ENCODE results near the gene DEAF1.
A peak's percentile ranks its signal among the peaks of the same experiment; 100 is the strongest.

The DEAF1 gene

DNA sequence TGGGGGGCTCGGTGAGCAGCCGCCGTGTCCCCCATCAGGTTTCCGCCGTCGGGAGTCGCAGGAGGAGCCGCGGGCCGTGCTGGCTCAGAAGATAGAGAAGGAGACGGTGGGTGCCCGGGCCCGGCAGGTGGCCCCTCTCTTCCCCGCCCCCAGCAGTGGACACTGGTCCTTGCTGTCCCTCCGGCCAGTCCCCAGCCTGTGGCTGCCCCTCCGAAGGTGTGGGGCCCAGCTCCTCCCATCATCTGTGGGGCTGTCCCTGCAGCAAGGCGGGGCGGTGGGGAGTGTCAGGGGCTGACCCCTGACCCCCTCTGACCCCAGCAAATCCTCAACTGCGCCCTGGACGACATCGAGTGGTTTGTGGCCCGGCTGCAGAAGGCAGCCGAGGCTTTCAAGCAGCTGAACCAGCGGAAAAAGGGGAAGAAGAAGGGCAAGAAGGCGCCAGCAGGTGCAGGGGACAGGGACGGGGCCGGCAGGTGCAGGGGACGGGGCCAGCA is 26.3 kb upstream of the DEAF1 start:
- DNase-seq (ENCODE audit: low read depth in 2 of 2) = no peak

DNA sequence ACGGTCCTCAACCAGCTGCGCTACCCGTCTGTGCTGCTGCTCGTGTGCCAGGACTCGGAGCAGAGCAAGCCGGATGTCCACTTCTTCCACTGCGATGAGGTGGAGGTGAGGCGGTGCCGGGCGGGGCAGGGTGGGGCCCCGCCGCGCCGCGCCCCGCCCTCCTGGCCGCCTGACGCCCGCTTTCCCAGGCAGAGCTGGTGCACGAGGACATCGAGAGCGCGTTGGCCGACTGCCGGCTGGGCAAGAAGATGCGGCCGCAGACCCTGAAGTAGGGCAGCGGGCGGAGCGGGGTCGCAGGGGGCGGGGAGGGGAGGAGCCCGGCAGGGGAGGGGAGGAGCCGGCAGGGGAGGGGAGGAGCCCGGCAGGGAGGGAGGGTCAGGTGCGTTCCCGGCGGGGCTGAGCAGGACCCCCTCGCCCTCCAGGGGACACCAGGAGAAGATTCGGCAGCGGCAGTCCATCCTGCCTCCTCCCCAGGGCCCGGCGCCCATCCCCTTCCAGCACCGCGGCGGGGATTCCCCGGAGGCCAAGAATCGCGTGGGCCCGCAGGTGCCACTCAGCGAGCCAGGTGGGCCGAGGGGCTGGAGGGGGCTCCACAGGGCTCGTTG is 25.7 kb upstream of the DEAF1 start:
- peak in 1 of 2 donors; percentile 42 for DNase-seq (ENCODE audit: low read depth in 2 of 2)

- no peak for DNase-seq (ENCODE audit: low read depth in 2 of 2)
Observed at GRCh38 chr11:720017-720641, 25.1 kb upstream of the DEAF1 start.

DNA sequence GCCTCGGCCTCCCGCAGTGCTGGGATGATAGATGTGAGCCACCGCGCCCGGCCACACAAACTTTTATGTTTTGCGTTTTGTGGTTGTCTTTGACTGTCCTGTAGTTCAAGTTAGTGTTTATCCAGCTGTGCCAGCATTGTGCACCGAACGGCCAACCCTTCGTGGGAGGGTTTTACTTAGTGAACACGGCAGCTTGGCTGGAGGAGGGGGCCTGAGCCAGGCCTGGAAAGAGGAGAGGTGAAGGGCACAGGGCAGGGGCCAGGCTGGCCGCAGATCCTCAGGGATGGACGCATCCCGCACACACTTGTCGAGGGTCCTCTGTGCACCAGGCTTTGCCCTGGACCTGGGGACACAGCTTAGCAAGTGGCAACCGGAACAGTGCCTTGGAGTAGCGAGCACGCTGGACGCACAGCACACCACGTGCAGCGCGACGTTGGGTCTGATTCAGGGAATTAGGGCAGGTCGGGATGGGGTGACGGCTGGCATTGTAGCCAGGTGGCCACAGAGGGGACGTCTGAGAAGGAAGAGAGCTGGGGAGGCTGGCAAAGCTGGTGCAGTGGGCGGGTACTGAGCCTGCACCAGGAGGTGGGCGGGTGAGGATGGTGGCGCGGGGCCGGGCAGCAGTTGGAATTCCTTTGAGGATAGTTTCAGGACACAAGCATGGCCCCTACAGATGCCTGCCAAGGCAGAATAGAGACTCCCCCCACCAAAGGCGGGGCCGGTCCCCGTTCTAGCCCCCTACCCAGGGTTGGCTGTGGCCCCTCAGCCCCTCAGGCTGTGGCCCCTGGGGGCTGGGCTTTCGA is 24.4 kb upstream of the DEAF1 start:
- DNase-seq (ENCODE audit: low read depth in 2 of 2) = no peak

GRCh38 chr11:714436-714835 is 19.4 kb upstream of the DEAF1 start:
- DNase-seq (ENCODE audit: low read depth in 2 of 2) = no peak

GRCh38 chr11:709109-709997 is 14.3 kb upstream of the DEAF1 start:
- DNase-seq (ENCODE audit: low read depth in 2 of 2) = no peak

- no peak for DNase-seq (ENCODE audit: low read depth in 2 of 2)
Observed at GRCh38 chr11:708511-708910, 13.5 kb upstream of the DEAF1 start.

DNA sequence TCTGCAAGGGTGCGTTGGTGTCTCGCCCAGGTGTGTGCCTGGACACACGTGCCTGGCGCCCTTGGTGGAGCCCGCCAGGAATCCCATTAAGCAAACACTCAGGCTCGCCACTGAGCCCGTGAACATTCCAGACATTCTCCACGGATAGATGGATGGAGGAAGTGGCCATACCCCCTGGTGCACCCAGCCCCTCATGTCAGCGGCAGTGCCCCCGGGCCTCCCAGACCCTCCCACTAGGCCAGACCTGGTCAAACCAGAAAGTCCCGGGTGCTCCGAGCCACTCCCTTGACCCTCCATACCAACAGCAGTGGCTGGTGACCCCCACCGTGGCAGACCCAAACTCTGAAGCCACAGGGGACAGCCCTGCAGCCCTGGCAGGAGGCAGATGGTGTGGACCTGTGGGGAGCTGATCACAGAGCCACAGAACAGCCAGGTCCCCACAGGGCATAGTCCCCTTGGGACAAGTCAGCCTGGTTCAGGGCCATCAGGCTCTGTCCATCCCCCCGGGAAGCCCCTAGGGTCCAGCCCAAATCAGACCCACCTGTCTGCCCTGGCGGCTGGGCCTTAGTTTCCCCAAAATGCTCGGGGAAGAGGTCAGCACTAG is 12.9 kb upstream of the DEAF1 start:
- DNase-seq (ENCODE audit: low read depth in 2 of 2) = no peak

- no peak for DNase-seq (ENCODE audit: low read depth in 2 of 2)
Observed at GRCh38 chr11:706957-707816, 12.2 kb upstream of the DEAF1 start.

- no peak for DNase-seq (ENCODE audit: low read depth in 2 of 2)
Observed at GRCh38 chr11:706439-706956, 11.5 kb upstream of the DEAF1 start.

DNA sequence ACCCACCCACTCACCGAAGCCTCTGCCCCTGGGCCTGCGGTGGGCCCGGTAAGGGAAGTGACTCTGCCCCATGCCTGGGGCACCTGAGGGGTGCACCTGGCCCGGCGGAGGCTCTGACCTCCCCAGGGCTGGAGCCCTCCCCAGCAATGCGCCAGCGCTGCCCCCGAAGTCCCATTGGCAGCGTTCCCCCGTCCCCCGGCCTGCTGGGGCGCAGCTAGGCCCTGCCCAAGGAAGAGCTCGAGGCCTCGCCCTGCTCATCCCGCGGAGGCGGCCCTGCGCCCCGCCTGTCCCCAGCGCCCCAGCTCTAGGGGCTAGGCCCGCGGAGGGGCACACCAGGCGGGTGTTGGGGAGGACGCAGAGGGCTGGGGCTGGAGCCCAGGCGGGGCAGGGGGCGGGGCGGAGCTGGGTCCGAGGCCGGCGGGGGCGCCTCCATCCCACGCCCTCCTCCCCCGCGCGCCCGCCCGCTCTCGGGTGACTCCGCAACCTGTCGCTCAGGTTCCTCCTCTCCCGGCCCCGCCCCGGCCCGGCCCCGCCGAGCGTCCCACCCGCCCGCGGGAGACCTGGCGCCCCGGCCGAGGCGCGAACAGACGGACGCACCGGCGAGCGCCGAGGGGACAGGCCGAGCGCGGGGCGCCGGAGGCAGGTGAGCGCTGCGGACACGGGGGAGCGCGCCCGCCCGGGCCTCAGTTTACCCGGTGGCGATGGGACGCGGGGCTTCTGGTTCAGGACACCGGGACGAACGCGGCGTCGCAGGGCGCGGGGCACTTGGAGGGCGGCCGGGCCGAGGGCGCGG is 10.8 kb upstream of the DEAF1 start, which contains the start of gene EPS8L2:
Gene EPS8L2, plus strand, starts transcription at position 586 of the 793 bp plus-strand sequence. CDS start 3,177 bp downstream, outside the sequence.
- no peak for DNase-seq (ENCODE audit: low read depth in 2 of 2)

DNA sequence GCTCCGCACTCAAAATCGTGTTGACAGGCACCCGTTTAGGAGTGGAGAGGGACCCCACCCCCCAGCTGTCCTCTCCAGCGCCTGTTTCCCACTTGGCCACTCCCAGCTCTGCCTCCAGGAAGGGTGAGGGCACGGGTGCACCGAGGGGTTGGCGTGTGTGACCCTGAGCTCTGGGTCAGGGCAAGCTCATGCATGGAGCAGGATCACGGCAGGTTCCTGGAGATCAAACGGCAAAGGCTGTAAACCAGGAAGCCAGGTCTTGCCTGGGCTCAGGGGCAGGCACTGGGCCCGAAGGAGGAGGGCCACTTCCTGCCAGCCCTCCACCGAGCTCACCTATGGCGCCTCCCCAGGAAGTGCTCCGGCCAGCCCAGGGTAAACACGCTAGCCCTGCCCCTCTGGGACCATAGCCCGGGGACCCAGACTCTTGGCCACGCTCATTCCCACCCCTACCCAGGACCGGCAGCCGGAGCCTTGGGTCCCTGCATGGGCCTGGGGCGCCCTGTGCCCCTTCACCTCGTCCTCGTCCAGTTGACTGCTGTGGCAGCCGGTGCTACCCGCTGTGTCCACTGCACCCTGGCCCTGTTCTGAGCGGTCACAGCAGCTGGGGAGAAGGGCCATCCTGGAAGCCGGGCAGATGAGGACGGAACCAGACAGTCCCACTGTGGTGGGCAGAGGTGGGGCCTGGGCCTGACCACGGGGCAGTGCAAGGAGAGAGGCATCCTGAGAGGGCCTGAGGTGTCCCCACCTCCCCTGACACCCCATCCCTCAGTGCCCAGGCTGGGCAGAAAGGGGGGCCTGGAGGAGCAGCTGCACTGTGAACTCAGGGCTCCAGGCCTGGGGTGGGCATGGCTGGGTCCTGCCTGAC is 10.0 kb upstream of the DEAF1 start:
- DNase-seq (ENCODE audit: low read depth in 2 of 2) = no peak

- DNase-seq (ENCODE audit: low read depth in 2 of 2) = no peak
Observed at GRCh38 chr11:704228-704674, 9.2 kb upstream of the DEAF1 start.

DNA sequence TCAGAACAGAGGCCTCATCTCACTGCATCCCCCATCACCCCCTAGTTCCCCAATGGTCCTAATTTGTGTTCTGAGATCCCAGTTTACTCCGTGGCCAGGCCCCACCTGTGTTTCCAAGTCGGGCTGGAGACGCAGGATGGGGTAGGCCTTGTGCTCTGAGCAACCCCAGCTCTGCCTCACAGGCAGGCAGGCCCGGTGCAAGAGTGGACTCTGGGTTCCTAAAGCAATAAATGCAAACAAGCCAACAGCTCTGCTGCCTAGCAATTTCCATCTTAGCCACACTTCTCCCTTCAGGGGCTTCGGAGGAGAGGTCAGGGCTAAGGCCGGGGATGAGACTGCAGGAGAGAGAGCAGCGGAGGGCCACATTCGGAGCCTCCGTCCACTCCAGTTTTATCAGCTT is 8.5 kb upstream of the DEAF1 start:
- DNase-seq (ENCODE audit: low read depth in 2 of 2) = no peak

DNA sequence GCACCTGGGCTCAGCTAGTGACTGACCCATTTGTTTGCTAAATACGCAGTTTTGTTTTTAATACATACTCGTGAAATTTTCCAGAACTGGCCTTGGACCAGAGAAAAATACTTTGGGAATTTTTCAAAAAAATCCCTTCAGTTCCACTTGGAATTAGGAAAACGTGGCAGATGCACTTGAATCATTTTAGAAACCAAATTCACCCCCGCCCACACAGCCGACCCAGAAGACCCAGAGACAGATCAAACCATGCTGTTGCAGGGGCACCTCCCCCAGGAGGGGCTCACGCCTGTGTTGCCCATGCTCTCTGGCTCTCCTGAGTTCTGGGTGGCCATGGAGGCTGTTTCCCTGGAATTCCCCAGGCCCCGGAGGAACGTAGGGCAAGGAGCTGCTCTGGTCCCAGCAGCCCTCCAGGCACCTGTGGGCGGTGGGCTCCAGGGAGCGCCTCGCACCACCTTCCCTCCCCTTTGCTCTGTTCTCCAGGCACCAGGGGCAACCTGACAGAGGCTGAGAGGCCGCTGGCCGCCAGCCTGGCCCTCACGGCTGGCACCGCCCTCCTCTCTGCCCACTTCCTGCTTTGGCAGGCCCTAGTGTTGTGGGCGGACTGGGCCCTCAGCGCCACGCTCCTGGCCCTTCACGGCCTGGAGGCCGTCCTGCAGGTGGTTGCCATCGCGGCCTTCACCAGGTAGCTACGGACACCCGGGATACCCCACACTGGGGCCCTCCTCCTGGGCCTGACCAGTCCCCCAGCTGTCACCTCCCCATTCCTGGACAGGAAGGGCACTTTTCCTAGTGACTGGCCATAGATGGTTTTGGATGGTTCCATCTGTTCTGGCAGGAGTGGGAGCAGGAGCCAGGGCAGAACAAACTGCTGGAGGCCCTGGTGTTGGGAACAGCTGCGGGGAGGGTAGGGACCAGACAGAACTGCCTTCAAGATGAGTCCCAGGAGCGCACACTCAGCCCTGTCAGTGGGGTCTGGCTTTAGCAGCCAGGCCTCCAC is 7.7 kb upstream of the DEAF1 start:
- DNase-seq (ENCODE audit: low read depth in 2 of 2) = no peak

DNA sequence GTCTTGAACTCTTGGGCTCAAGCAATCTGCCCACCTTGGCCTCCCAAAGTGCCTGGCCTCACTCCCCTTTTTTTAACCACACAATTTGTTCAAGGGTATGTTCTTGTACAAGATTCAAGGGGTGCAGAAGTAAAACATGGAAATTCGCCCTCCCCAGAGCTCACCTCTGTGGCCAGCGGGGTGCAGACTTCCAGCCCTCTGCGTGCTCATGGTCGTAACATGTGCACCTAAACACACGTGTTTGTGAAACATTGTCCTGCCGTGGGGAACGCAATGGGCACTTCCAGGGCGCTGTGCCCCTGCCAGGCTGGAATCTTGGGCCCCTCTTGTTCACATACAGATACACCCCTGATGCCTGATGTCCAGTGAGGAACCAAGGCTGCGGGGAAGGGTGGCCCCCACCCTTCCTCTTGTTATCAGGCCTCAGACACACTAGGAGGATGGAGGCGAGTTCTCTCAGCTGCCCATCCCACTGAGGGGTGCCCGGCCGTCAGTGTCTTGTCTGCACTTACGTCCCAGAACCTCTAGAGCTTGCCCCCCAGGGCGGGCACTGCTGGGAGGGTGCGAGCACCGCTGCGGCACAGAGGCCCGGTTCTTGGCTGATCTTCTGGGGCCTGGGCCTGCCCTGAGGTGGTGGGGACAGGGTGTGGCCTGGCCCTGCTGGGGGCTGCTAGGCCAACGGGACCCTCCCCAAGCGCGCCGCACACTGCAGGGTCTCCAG is 6.9 kb upstream of the DEAF1 start:
- DNase-seq (ENCODE audit: low read depth in 2 of 2) = no peak

All from stimulated activated CD4-positive, alpha-beta T cell treated with anti-CD3 and anti-CD28 coated beads, Interleukin-1b, Interleukin-23, amount 100 ng/mL, for 1 hour (primary cell).